HG03460 (cell line): Measurements from ENCODE around the gene DDHD1.
A peak's percentile ranks its signal among the peaks of the same experiment; 100 is the strongest.
"Not testable (repeated sequence)": the region's sequence is repeated elsewhere in the genome, so short reads cannot be mapped to it uniquely, and the experiment has no call there.

Experiments used
- ATAC-seq: cut with Tn5 transposase; IDR thresholded peaks from one replicate; pipeline ENCODE4 v1.9.1; 2021; ENCODE audit not compliant: unreplicated experiment

Gene DDHD1

GRCh38 chr14:53109105-53110041, 43.8 kb downstream of the DDHD1 start:
- peak; percentile 95 for ATAC-seq

GRCh38 chr14:53108292-53109104, 44.6 kb downstream of the DDHD1 start:
- ATAC-seq: no peak

GRCh38 chr14:53106768-53107167, 46.4 kb downstream of the DDHD1 start:
- no peak for ATAC-seq

GRCh38 chr14:53103636-53104340, 49.3 kb downstream of the DDHD1 start:
- no peak for ATAC-seq

- ATAC-seq: no peak
These were observed 59.9 kb downstream of the DDHD1 start for GRCh38 chr14:53093206-53093605.

GRCh38 chr14:53090853-53091252, 62.3 kb downstream of the DDHD1 start:
- no peak for ATAC-seq

GRCh38 chr14:53084954-53085353, 68.2 kb downstream of the DDHD1 start:
- ATAC-seq: not testable (repeated sequence)

GRCh38 chr14:53064475-53064874, 88.6 kb downstream of the DDHD1 start:
- ATAC-seq: no peak

- no peak for ATAC-seq
These were observed 90.3 kb downstream of the DDHD1 start for GRCh38 chr14:53062856-53063255.

GRCh38 chr14:53060046-53060445, 93.1 kb downstream of the DDHD1 start:
- ATAC-seq: no peak

GRCh38 chr14:53055003-53055402, 98.1 kb downstream of the DDHD1 start:
- ATAC-seq: no peak

GRCh38 chr14:53054457-53054856, 98.7 kb downstream of the DDHD1 start:
- no peak for ATAC-seq

- ATAC-seq: no peak
These were observed 104.5 kb downstream of the DDHD1 start for GRCh38 chr14:53048631-53049030.

- ATAC-seq: no peak
These were observed 105.6 kb downstream of the DDHD1 start for GRCh38 chr14:53047307-53048069.

- ATAC-seq: no peak
These were observed 108.6 kb downstream of the DDHD1 start for GRCh38 chr14:53044486-53044885.

- ATAC-seq: no peak
These were observed 110.0 kb downstream of the DDHD1 start for GRCh38 chr14:53043027-53043581.

GRCh38 chr14:53042480-53042879, 110.6 kb downstream of the DDHD1 start:
- no peak for ATAC-seq

- ATAC-seq: no peak
These were observed 112.1 kb downstream of the DDHD1 start for GRCh38 chr14:53041067-53041466.

GRCh38 chr14:53038629-53039028, 114.5 kb downstream of the DDHD1 start:
- ATAC-seq: no peak

- ATAC-seq: no peak
These were observed 116.1 kb downstream of the DDHD1 start for GRCh38 chr14:53037016-53037415.
